Common myeloid progenitor, CD34-positive (primary cell): ENCODE measurements around the gene FALEC.

ENCODE experiments used
- CTCF ChIA-PET: fragments of 350-600 bp; sonication (Branson Sonifier 250); formaldehyde crosslinking; loops from one replicate; lab custom pipeline; 2021; ENCODE audit warnings: antibody characterized with exemption; lab: Charles Lee
- POLR2A ChIA-PET: fragments of 350-600 bp; sonication (Branson Sonifier 250); formaldehyde crosslinking; loops from one replicate; lab custom pipeline; 2021; ENCODE audit warnings: antibody characterized with exemption; lab: Charles Lee
- DNase-seq, 3 donors: peaks; one replicate each; pipeline versions ENCODE4 v3.0.0 to v3.0.0-alpha.2; 2013
- H3K27ac ChIP-seq, 2 experiments: 1 replicate in 1 of 2; 2 replicates in 1 of 2; pipeline ENCODE4 v1.7.0; 2013; ENCODE audit warnings: inconsistent platforms in 2 of 2, low read length in 2 of 2, mild to moderate bottlenecking in 2 of 2, low read depth in 1 of 2, moderate library complexity in 1 of 2; ENCODE audit not compliant: severe bottlenecking in 2 of 2, insufficient read depth in 1 of 2, poor library complexity in 1 of 2
- H3K27me3 ChIP-seq, 5 experiments: replicated peaks in 2 of 5; 1 replicate in 3 of 5; 2 replicates in 2 of 5; pipeline versions ENCODE4 v1.6.1 to v1.7.0; 2013; ENCODE audit warnings: low read length in 4 of 5, mild to moderate bottlenecking in 2 of 5, moderate library complexity in 2 of 5, inconsistent platforms in 1 of 5; ENCODE audit not compliant: insufficient read depth in 5 of 5, control insufficient read depth in 4 of 5
- H3K36me3 ChIP-seq, 4 experiments: 1 replicate in 2 of 4; 2 replicates in 2 of 4; pipeline versions ENCODE4 v1.6.1 to v1.7.0; 2013; ENCODE audit warnings: low read length in 3 of 4, control low read depth in 1 of 4, mild to moderate bottlenecking in 1 of 4; ENCODE audit not compliant: control insufficient read depth in 4 of 4, insufficient read depth in 4 of 4
- H3K4me1 ChIP-seq, 4 experiments: 1 replicate in 3 of 4; 2 replicates in 1 of 4; pipeline versions ENCODE4 v1.6.1 to v1.7.1; 2013; ENCODE audit warnings: low read length in 3 of 4, mild to moderate bottlenecking in 3 of 4, control low read depth in 1 of 4, inconsistent platforms in 1 of 4, moderate library complexity in 1 of 4; ENCODE audit not compliant: control insufficient read depth in 4 of 4, insufficient read depth in 4 of 4; ENCODE audit errors: control extremely low read depth in 1 of 4
- H3K4me3 ChIP-seq, 7 experiments: 1 replicate in 4 of 7; 2 replicates in 3 of 7; pipeline versions ENCODE4 v1.5.1 to v1.7.0; 2013; ENCODE audit warnings: mild to moderate bottlenecking in 7 of 7, low read length in 6 of 7, moderate library complexity in 6 of 7, inconsistent platforms in 2 of 7, low read depth in 2 of 7, control low read depth in 1 of 7; ENCODE audit not compliant: insufficient read depth in 4 of 7, control insufficient read depth in 1 of 7; ENCODE audit errors: extremely low read depth in 1 of 7
- H3K9me3 ChIP-seq, 5 experiments: 1 replicate in 4 of 5; 2 replicates in 1 of 5; pipeline versions ENCODE4 v1.6.1 to v1.7.1; 2013; ENCODE audit warnings: low read length in 4 of 5, mild to moderate bottlenecking in 2 of 5, inconsistent platforms in 1 of 5, low read depth in 1 of 5, moderate library complexity in 1 of 5; ENCODE audit not compliant: control insufficient read depth in 4 of 5, insufficient read depth in 2 of 5; ENCODE audit errors: control extremely low read depth in 1 of 5
- WGBS: methylation state at CpG from one replicate; pipeline ENCODE4 v1.1.5; 2013; ENCODE audit not compliant: insufficient coverage; 5-methylcytosine and 5-hydroxymethylcytosine counted together

The FALEC gene

GRCh38 chr1:150555971-150556865 is 40.7 kb downstream of the FALEC start:
- H3K27ac ChIP-seq = no peak overlapping the region
- 97% methylated on average over 20 of the region's 26 CpGs for WGBS
- POLR2A ChIA-PET = no interaction called here
- H3K4me1 ChIP-seq = peaks cover 0 to 65% (median 48%) of the 10 kb centered on the region in 4 experiments
- CTCF ChIA-PET = interaction anchor here (0.5 to 11.1 kb wide), 7 partner anchors 9 to 986 kb away, joined by 3 to 150 read pairs (median 3); partner anchors contain the start of genes ADAMTSL4 and MCL1
- no peaks in the 10 kb centered on the region for H3K9me3 ChIP-seq
- no peaks in the 10 kb centered on the region for H3K27me3 ChIP-seq
- DNase-seq = no peak
- H3K4me3 ChIP-seq = no peak overlapping the region
- H3K36me3 ChIP-seq = peaks cover 4 to 27% (median 17%) of the 10 kb centered on the region in 4 experiments

- peaks cover 4 to 27% (median 17%) of the 10 kb centered on the region in 4 experiments for H3K36me3 ChIP-seq
- no peak for DNase-seq
- H3K9me3 ChIP-seq = no peaks in the 10 kb centered on the region
- CTCF ChIA-PET = interaction anchor here (1.9 to 12.3 kb wide), 5 partner anchors 10 to 71 kb away, joined by 5 to 152 read pairs (median 59); partner anchors contain the start of genes ADAMTSL4, ENSA and MCL1
- H3K27me3 ChIP-seq = no peaks in the 10 kb centered on the region
- 93% methylated on average over 20 of the region's 26 CpGs for WGBS
- no peak overlapping the region for H3K4me3 ChIP-seq
- no peak overlapping the region for H3K27ac ChIP-seq
- POLR2A ChIA-PET = no interaction called here
- H3K4me1 ChIP-seq = peaks cover 0 to 65% (median 48%) of the 10 kb centered on the region in 4 experiments
These were observed 41.6 kb downstream of the FALEC start for GRCh38 chr1:150557065-150557600.

- no peak overlapping the region for H3K4me3 ChIP-seq
These were observed 42.3 kb downstream of the FALEC start for GRCh38 chr1:150557813-150558212.

GRCh38 chr1:150558303-150558704 is 42.8 kb downstream of the FALEC start:
- Histone ChIP-seq H3K27ac (no peak overlapping the region), H3K27me3 (no peaks in the 10 kb centered on the region), H3K4me1 (peaks cover 10 to 65% (median 48%) of the 10 kb centered on the region in 4 experiments), H3K9me3 (no peaks in the 10 kb centered on the region), H3K36me3 (peaks cover 4 to 27% (median 17%) of the 10 kb centered on the region in 4 experiments), H3K4me3 (no peak overlapping the region)
- ChIA-PET POLR2A (interaction anchor here (5.1 kb wide), 1 partner anchor 21 kb away, joined by 34 read pairs; the partner anchor contains the start of gene MCL1), CTCF (interaction anchor here (1.0 to 12.3 kb wide), 8 partner anchors 10 to 131 kb away, joined by 3 to 152 read pairs (median 20); partner anchors contain the start of genes ADAMTSL4, ENSA and MCL1)
- 81% methylated on average over 15 of the region's 15 CpGs for WGBS
- DNase-seq = no peak

More at GRCh38 chr1:150557813-150558212, 42.3 kb downstream of the FALEC start:
- 94% methylated on average over 14 of the region's 15 CpGs for WGBS
- Histone ChIP-seq H3K27me3 (no peaks in the 10 kb centered on the region), H3K36me3 (peaks cover 4 to 27% (median 17%) of the 10 kb centered on the region in 4 experiments), H3K9me3 (no peaks in the 10 kb centered on the region), H3K27ac (no peak overlapping the region), H3K4me1 (peaks cover 5 to 65% (median 48%) of the 10 kb centered on the region in 4 experiments)
- POLR2A ChIA-PET = no interaction called here
- CTCF ChIA-PET = interaction anchor here (1.0 to 12.3 kb wide), 6 partner anchors 10 to 131 kb away, joined by 3 to 152 read pairs (median 42); partner anchors contain the start of genes ADAMTSL4, ENSA and MCL1
- no peak for DNase-seq

- Histone ChIP-seq H3K36me3 (peaks cover 4 to 27% (median 17%) of the 10 kb centered on the region in 4 experiments), H3K27ac (no peak overlapping the region), H3K4me3 (no peak overlapping the region), H3K27me3 (no peaks in the 10 kb centered on the region), H3K4me1 (peaks cover 13 to 65% (median 51%) of the 10 kb centered on the region in 4 experiments), H3K9me3 (no peaks in the 10 kb centered on the region)
- POLR2A ChIA-PET = interaction anchor here (0.6 to 5.1 kb wide), 4 partner anchors 15 to 93 kb away, joined by 3 to 34 read pairs (median 3); partner anchors contain the start of gene MCL1
- CTCF ChIA-PET = interaction anchor here (0.7 to 12.3 kb wide), 12 partner anchors 9 to 130 kb away, joined by 3 to 152 read pairs (median 8); partner anchors contain the start of genes ADAMTSL4, ECM1, ENSA and FALEC
- WGBS = 85% methylated on average over 22 of the region's 28 CpGs
- DNase-seq = no peak
These were observed 43.5 kb downstream of the FALEC start for GRCh38 chr1:150558761-150559655.

- ChIA-PET CTCF (interaction anchor here (0.7 to 12.3 kb wide), 14 partner anchors 13 to 781 kb away, joined by 3 to 152 read pairs (median 6); partner anchors contain the start of genes ADAMTSL4, ECM1, ENSA and FALEC), POLR2A (interaction anchor here (0.6 to 5.1 kb wide), 4 partner anchors 15 to 94 kb away, joined by 3 to 34 read pairs (median 3); partner anchors contain the start of gene MCL1)
- WGBS = 74% methylated on average over 6 of the region's 10 CpGs
- Histone ChIP-seq H3K27ac (no peak overlapping the region), H3K27me3 (no peaks in the 10 kb centered on the region), H3K4me3 (no peak overlapping the region), H3K9me3 (no peaks in the 10 kb centered on the region), H3K4me1 (peaks cover 14 to 69% (median 58%) of the 10 kb centered on the region in 4 experiments), H3K36me3 (peaks cover 4 to 27% (median 17%) of the 10 kb centered on the region in 4 experiments)
- DNase-seq = no peak
These were observed 44.1 kb downstream of the FALEC start for GRCh38 chr1:150559656-150560010.
